Loucy (cell line): ENCODE measurements around the gene FAM13C.

Experiments
- H2AFZ ChIP-seq: fragments of 200-600 bp; sonication (generic); 2 replicates; pipeline ENCODE4 v1.6.0; 2016; ENCODE audit warnings: antibody characterized with exemption, mild to moderate bottlenecking, low read length, moderate library complexity
- H3F3A ChIP-seq: fragments of 200-600 bp; 2 replicates; pipeline ENCODE4 v1.6.0; 2016; ENCODE audit warnings: antibody characterized with exemption, low read depth, mild to moderate bottlenecking
- H3K27me3 ChIP-seq: fragments of 200-600 bp; sonication (generic); 2 replicates; pipeline ENCODE4 v1.6.1; 2014; ENCODE audit warnings: low read length, mild to moderate bottlenecking; ENCODE audit not compliant: insufficient read depth, poor library complexity, severe bottlenecking
- H3K36me3 ChIP-seq: fragments of 200-600 bp; sonication (generic); 2 replicates; pipeline ENCODE4 v1.6.1; 2016; ENCODE audit warnings: low read length; ENCODE audit not compliant: insufficient read depth
- H3K4me1 ChIP-seq: fragments of 200-600 bp; sonication (generic); 2 replicates; pipeline ENCODE4 v1.5.1; 2014; ENCODE audit warnings: low read length, mild to moderate bottlenecking; ENCODE audit not compliant: insufficient read depth, poor library complexity, severe bottlenecking
- H3K4me2 ChIP-seq: fragments of 200-600 bp; sonication (generic); 2 replicates; pipeline ENCODE4 v1.6.0; 2014; ENCODE audit warnings: antibody characterized with exemption, low read length, low read depth, mild to moderate bottlenecking; ENCODE audit not compliant: poor library complexity, severe bottlenecking
- H3K4me3 ChIP-seq: fragments of 200-600 bp; sonication (generic); 2 replicates; pipeline ENCODE4 v1.5.1; 2014; ENCODE audit warnings: low read length, mild to moderate bottlenecking, mixed read lengths; ENCODE audit not compliant: poor library complexity, severe bottlenecking
- H3K79me2 ChIP-seq: fragments of 200-600 bp; sonication (generic); 2 replicates; pipeline ENCODE4 v1.6.1; 2014; ENCODE audit warnings: low read length; ENCODE audit not compliant: insufficient read depth
- H3K9ac ChIP-seq: fragments of 200-600 bp; sonication (generic); 2 replicates; pipeline ENCODE4 v1.6.0; 2014; ENCODE audit warnings: mild to moderate bottlenecking, low read depth, low read length, moderate library complexity; ENCODE audit not compliant: poor library complexity, severe bottlenecking
- H3K9me2 ChIP-seq: fragments of 200-600 bp; sonication (generic); replicated peaks from 2 replicates; pipeline ENCODE4 v1.6.1; 2016; ENCODE audit warnings: low read depth, low read length, mixed read lengths
- H3K9me3 ChIP-seq: fragments of 200-600 bp; sonication (generic); 2 replicates; pipeline ENCODE4 v1.6.1; 2014; ENCODE audit warnings: mild to moderate bottlenecking, antibody characterized with exemption, low read length, low read depth; ENCODE audit not compliant: insufficient read depth
- H4K20me1 ChIP-seq: fragments of 200-600 bp; sonication (generic); 2 replicates; pipeline ENCODE4 v1.6.0; 2014; ENCODE audit warnings: antibody characterized with exemption, low read length, mild to moderate bottlenecking; ENCODE audit not compliant: insufficient read depth, poor library complexity, severe bottlenecking
- EZH2phosphoT487 ChIP-seq: fragments of 200-600 bp; IDR thresholded peaks from 2 replicates; pipeline ENCODE4 v1.6.1; 2018; ENCODE audit warnings: antibody characterized with exemption, mild to moderate bottlenecking, moderate library complexity, borderline replicate concordance
- TF ChIP-seq, protein P1 (sequence below): fragments of 200-600 bp; sonication (generic); conservative IDR thresholded peaks from 2 replicates; pipeline ENCODE4 v1.5.1; 2014; ENCODE audit warnings: mild to moderate bottlenecking, antibody characterized with exemption, low read length

Gene FAM13C

GRCh38 chr10:59290448-59290847 lies 71.9 kb downstream of the FAM13C start:
- H3K9ac ChIP-seq, result no peak overlapping the region
- no peaks in the 10 kb centered on the region for H3K9me2 ChIP-seq

DNA sequence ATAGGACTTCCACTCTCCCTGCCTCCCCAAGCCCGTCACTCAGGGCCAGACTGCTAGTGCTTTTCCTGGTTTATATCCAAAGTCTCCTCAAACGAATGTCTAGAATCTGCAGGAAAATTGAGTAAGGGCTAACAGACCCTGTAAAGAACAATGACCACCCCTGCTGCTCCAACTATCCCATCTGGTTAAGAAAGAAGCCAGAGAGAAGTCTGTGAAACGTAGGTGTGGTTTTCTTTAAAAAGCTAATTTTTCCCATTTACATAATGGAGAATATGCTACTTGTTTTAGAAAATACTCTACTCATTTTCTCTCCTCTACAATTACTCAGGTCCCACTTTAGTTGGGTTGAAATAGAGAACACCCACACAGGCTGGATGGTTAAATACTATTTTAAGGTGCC lies 72.5 kb downstream of the FAM13C start:
- H3K79me2 ChIP-seq, result no peaks in the 10 kb centered on the region
- no peaks in the 10 kb centered on the region for H3K4me1 ChIP-seq
- H3K4me2 ChIP-seq, result no peak overlapping the region
- H3K27me3 ChIP-seq, result no peaks in the 10 kb centered on the region
- no peaks in the 10 kb centered on the region for H3K36me3 ChIP-seq
- no peaks in the 10 kb centered on the region for H3K9me2 ChIP-seq
- H4K20me1 ChIP-seq, result no peaks in the 10 kb centered on the region
- no peak overlapping the region for H2AFZ ChIP-seq
- no peaks in the 10 kb centered on the region for H3K9me3 ChIP-seq
- H3K4me3 ChIP-seq, result no peak overlapping the region
- no peak overlapping the region for H3K9ac ChIP-seq
- no peaks in the 10 kb centered on the region for H3F3A ChIP-seq
- no peak for TF ChIP-seq EZH2phosphoT487
- TF ChIP-seq, protein P1, sequence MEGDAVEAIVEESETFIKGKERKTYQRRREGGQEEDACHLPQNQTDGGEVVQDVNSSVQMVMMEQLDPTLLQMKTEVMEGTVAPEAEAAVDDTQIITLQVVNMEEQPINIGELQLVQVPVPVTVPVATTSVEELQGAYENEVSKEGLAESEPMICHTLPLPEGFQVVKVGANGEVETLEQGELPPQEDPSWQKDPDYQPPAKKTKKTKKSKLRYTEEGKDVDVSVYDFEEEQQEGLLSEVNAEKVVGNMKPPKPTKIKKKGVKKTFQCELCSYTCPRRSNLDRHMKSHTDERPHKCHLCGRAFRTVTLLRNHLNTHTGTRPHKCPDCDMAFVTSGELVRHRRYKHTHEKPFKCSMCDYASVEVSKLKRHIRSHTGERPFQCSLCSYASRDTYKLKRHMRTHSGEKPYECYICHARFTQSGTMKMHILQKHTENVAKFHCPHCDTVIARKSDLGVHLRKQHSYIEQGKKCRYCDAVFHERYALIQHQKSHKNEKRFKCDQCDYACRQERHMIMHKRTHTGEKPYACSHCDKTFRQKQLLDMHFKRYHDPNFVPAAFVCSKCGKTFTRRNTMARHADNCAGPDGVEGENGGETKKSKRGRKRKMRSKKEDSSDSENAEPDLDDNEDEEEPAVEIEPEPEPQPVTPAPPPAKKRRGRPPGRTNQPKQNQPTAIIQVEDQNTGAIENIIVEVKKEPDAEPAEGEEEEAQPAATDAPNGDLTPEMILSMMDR, result no peak

More at GRCh38 chr10:59290448-59290847, 71.9 kb downstream of the FAM13C start:
- H3F3A ChIP-seq, result no peaks in the 10 kb centered on the region
- no peak overlapping the region for H2AFZ ChIP-seq
- H3K4me1 ChIP-seq, result no peaks in the 10 kb centered on the region
- no peaks in the 10 kb centered on the region for H3K36me3 ChIP-seq
- no peak overlapping the region for H3K4me2 ChIP-seq
- no peak overlapping the region for H3K4me3 ChIP-seq
- H3K79me2 ChIP-seq, result no peaks in the 10 kb centered on the region
- no peaks in the 10 kb centered on the region for H3K27me3 ChIP-seq
- no peaks in the 10 kb centered on the region for H4K20me1 ChIP-seq
- H3K9me3 ChIP-seq, result no peaks in the 10 kb centered on the region
- TF ChIP-seq, protein P1, result peak; percentile 39
- no peak for TF ChIP-seq EZH2phosphoT487

DNA sequence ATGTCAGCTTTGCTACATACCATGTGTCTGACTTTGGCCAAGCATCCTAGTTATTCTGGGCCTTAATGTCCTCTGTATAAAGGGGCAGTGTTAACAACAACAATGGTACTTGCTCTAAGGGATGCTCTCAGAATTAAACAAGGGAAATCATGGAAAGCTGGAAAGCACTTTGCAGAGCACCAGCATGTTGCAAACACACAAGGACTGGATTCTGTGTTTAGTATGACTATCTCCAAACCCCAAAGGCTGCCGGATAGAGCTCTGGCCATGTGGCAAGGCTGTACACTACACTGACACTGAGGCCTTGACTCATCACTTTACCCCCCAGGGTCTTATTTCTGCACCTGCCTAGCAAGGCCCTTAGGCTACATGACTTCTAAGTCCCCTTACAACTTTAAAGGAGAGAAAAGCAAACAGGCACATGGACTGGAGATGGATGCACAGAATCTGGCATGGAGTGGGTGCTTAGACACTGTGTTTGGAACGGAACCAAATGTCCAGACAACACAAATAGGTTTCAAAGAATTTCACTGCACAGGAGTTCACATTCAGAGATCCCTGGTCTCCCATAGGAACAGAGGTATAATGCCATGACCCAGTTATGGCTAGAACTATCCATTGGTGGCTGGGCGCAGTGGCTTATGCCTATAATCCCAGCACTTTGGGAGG lies 74.6 kb downstream of the FAM13C start:
- Histone ChIP-seq H2AFZ (no peak overlapping the region), H3K9ac (no peak overlapping the region), H3K4me3 (no peak overlapping the region), H3K27me3 (no peaks in the 10 kb centered on the region), H3F3A (no peaks in the 10 kb centered on the region), H3K4me2 (no peak overlapping the region), H3K79me2 (no peaks in the 10 kb centered on the region), H3K9me2 (no peaks in the 10 kb centered on the region), H3K36me3 (no peaks in the 10 kb centered on the region), H3K9me3 (no peaks in the 10 kb centered on the region), H4K20me1 (no peaks in the 10 kb centered on the region), H3K4me1 (no peaks in the 10 kb centered on the region)
- TF ChIP-seq, protein P1, result no peak
